KMS-11 (cell line): ENCODE measurements around the gene LCP2.

Experiments used
- H2AFZ ChIP-seq: fragments of 200-600 bp; sonication (generic); 2 replicates; pipeline ENCODE4 v1.6.1; 2016; ENCODE audit warnings: antibody characterized with exemption, mixed run types, low read depth
- H3K27ac ChIP-seq: fragments of 200-600 bp; sonication (generic); 2 replicates; pipeline ENCODE4 v1.6.1; 2016; ENCODE audit warnings: mild to moderate bottlenecking, mixed run types
- H3K27me3 ChIP-seq: fragments of 200-600 bp; sonication (generic); 2 replicates; pipeline ENCODE4 v1.6.1; 2017; ENCODE audit warnings: mild to moderate bottlenecking, low read depth, mixed run types, moderate library complexity; ENCODE audit not compliant: insufficient read depth
- H3K36me3 ChIP-seq: fragments of 200-600 bp; sonication (generic); 2 replicates; pipeline ENCODE4 v1.6.1; 2017; ENCODE audit warnings: mild to moderate bottlenecking, mixed run types; ENCODE audit not compliant: insufficient read depth
- H3K4me1 ChIP-seq: fragments of 200-600 bp; sonication (generic); 2 replicates; pipeline ENCODE4 v1.6.1; 2016; ENCODE audit warnings: mild to moderate bottlenecking, low read depth, mixed run types; ENCODE audit not compliant: poor library complexity, severe bottlenecking
- H3K4me2 ChIP-seq: fragments of 200-600 bp; sonication (generic); 2 replicates; pipeline ENCODE4 v1.7.0; 2016; ENCODE audit warnings: mild to moderate bottlenecking, mixed run types
- H3K4me3 ChIP-seq: fragments of 200-600 bp; sonication (generic); IDR thresholded peaks from 2 replicates; pipeline ENCODE4 v1.6.1; 2017; ENCODE audit warnings: low read depth, low read length, mixed read lengths; ENCODE audit not compliant: insufficient read depth
- H3K79me2 ChIP-seq: fragments of 200-600 bp; sonication (generic); 2 replicates; pipeline ENCODE4 v1.6.1; 2016; ENCODE audit warnings: low read depth, mixed run types; ENCODE audit not compliant: insufficient read depth
- H3K9ac ChIP-seq: fragments of 200-600 bp; sonication (generic); 2 replicates; pipeline ENCODE4 v1.6.1; 2016; ENCODE audit warnings: mild to moderate bottlenecking, mixed run types
- H4K20me1 ChIP-seq: fragments of 200-600 bp; sonication (generic); 2 replicates; pipeline ENCODE4 v1.6.1; 2016; ENCODE audit warnings: mild to moderate bottlenecking, mixed run types; ENCODE audit not compliant: insufficient read depth
- CTCF ChIP-seq: fragments of 200-600 bp; sonication (generic); conservative IDR thresholded peaks from 2 replicates; pipeline ENCODE4 v1.6.1; 2017; ENCODE audit warnings: low read depth, mild to moderate bottlenecking, antibody characterized with exemption, low read length, moderate library complexity, mixed read lengths

LCP2 gene

GRCh38 chr5:170312666-170313065 lies 15.1 kb upstream of the LCP2 start:
- Histone ChIP-seq H3K79me2 (no peaks in the 10 kb centered on the region), H3K4me3 (no peak overlapping the region), H4K20me1 (no peaks in the 10 kb centered on the region), H3K27ac (no peak overlapping the region), H3K9ac (no peak overlapping the region), H2AFZ (no peak overlapping the region), H3K36me3 (no peaks in the 10 kb centered on the region), H3K4me2 (no peak overlapping the region), H3K27me3 (no peaks in the 10 kb centered on the region), H3K4me1 (no peaks in the 10 kb centered on the region)
- no peak for TF ChIP-seq CTCF

DNA sequence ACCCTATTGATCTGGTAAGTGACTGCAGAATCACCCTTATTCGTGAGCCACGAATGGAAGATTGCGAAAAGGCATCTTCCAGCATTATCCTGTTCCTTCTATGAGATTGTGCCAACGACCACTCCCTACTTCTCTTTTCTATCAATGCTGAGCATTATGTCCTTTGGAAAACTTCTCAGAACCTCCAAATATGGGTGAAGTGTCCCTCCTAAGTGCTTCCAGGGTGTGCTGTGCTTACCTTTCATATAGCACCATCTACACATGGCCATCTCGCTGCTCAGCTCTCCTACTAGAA lies 14.7 kb upstream of the LCP2 start:
- Histone ChIP-seq H3K4me2 (no peak overlapping the region), H3K9ac (no peak overlapping the region)
- no peak for TF ChIP-seq CTCF

GRCh38 chr5:170311511-170312300 lies 14.1 kb upstream of the LCP2 start:
- H3K4me2 ChIP-seq, result no peak overlapping the region
- no peak overlapping the region for H3K4me3 ChIP-seq
- H2AFZ ChIP-seq, result no peak overlapping the region
- no peaks in the 10 kb centered on the region for H3K36me3 ChIP-seq
- no peaks in the 10 kb centered on the region for H3K27me3 ChIP-seq
- TF ChIP-seq CTCF, result no peak
- H4K20me1 ChIP-seq, result no peaks in the 10 kb centered on the region
- no peaks in the 10 kb centered on the region for H3K4me1 ChIP-seq
- no peaks in the 10 kb centered on the region for H3K79me2 ChIP-seq
- H3K27ac ChIP-seq, result no peak overlapping the region
- H3K9ac ChIP-seq, result no peak overlapping the region

More for the DNA sequence above, 14.7 kb upstream of the LCP2 start:
- Histone ChIP-seq H4K20me1 (no peaks in the 10 kb centered on the region), H3K4me3 (no peak overlapping the region), H3K79me2 (no peaks in the 10 kb centered on the region), H3K27me3 (no peaks in the 10 kb centered on the region), H3K27ac (no peak overlapping the region), H2AFZ (no peak overlapping the region), H3K36me3 (no peaks in the 10 kb centered on the region), H3K4me1 (no peaks in the 10 kb centered on the region)

GRCh38 chr5:170310256-170310926 lies 12.8 kb upstream of the LCP2 start:
- no peak overlapping the region for H3K4me3 ChIP-seq
- no peaks in the 10 kb centered on the region for H3K36me3 ChIP-seq
- H3K27ac ChIP-seq, result no peak overlapping the region
- no peak overlapping the region for H3K4me2 ChIP-seq
- no peaks in the 10 kb centered on the region for H3K79me2 ChIP-seq
- H3K27me3 ChIP-seq, result no peaks in the 10 kb centered on the region
- no peak overlapping the region for H3K9ac ChIP-seq
- H3K4me1 ChIP-seq, result no peaks in the 10 kb centered on the region
- H4K20me1 ChIP-seq, result no peaks in the 10 kb centered on the region
- no peak for TF ChIP-seq CTCF
- H2AFZ ChIP-seq, result no peak overlapping the region
